NB4 (cell line): ENCODE data around the gene GALNS.
A peak's percentile ranks its signal among the peaks of the same experiment; 100 is the strongest.

Experiments
- DNase-seq: peaks from one replicate; pipeline ENCODE4 v3.0.0; 2010; ENCODE audit warnings: low read depth
- H3K4me3 ChIP-seq: one replicate; pipeline ENCODE4 v1.5.1; 2011; ENCODE audit warnings: mild to moderate bottlenecking, low read depth, low read length, moderate library complexity
- CTCF ChIP-seq: IDR thresholded peaks from one replicate; pipeline ENCODE4 v1.5.1; 2012; ENCODE audit warnings: low read depth, low read length
- MAX ChIP-seq: IDR thresholded peaks from 2 replicates; pipeline ENCODE4 v1.6.1; 2011; ENCODE audit warnings: low read depth, low read length
- MYC ChIP-seq: IDR thresholded peaks from 2 replicates; pipeline ENCODE4 v1.6.1; 2011; ENCODE audit warnings: low read depth, low read length
- POLR2A ChIP-seq: IDR thresholded peaks from 2 replicates; pipeline ENCODE4 v1.6.1; 2011; ENCODE audit warnings: mild to moderate bottlenecking; ENCODE audit not compliant: insufficient read length; ENCODE audit errors: extremely low read depth

Gene GALNS

GRCh38 chr16:88842806-88843205 is 13.9 kb downstream of the GALNS start:
- DNase-seq: no peak
- TF ChIP-seq MAX (no peak), CTCF (no peak), POLR2A (no peak), MYC (no peak)
- H3K4me3 ChIP-seq: no peak overlapping the region

- no peak for TF ChIP-seq MYC
- TF ChIP-seq MAX: no peak
- no peak for TF ChIP-seq POLR2A
- TF ChIP-seq CTCF: no peak
- no peak for DNase-seq
- no peak overlapping the region for H3K4me3 ChIP-seq
Measured at GRCh38 chr16:88842308-88842756, 14.4 kb downstream of the GALNS start.

GRCh38 chr16:88841521-88842307 is 15.0 kb downstream of the GALNS start:
- H3K4me3 ChIP-seq: no peak overlapping the region
- DNase-seq: no peak
- TF ChIP-seq MAX: no peak
- TF ChIP-seq CTCF: no peak
- no peak for TF ChIP-seq MYC
- TF ChIP-seq POLR2A: no peak

- peak; percentile 84 for DNase-seq
- peak overlapping the region; percentile 53 for H3K4me3 ChIP-seq
- no peak for TF ChIP-seq MYC
- no peak for TF ChIP-seq CTCF
- no peak for TF ChIP-seq POLR2A
- no peak; the same call in 1 of the 2 replicates for TF ChIP-seq MAX
Measured at GRCh38 chr16:88840600-88841215, 16.0 kb downstream of the GALNS start.

- peak; percentile 100 for DNase-seq
- TF ChIP-seq MYC: peak; percentile 88
- no peak for TF ChIP-seq POLR2A
- TF ChIP-seq MAX: peak; percentile 54; the same call in 1 of the 2 replicates
- H3K4me3 ChIP-seq: peak overlapping the region; percentile 27
Measured at GRCh38 chr16:88839745-88840599, 16.8 kb downstream of the GALNS start.
